GM18517 (cell line): ENCODE results near the gene FETUB.

Source experiments
- ATAC-seq: cut with Tn5 transposase; IDR thresholded peaks from one replicate; pipeline ENCODE4 v1.9.1; 2021; ENCODE audit warnings: mild to moderate bottlenecking, moderate library complexity; ENCODE audit not compliant: unreplicated experiment

Gene FETUB, protein sequence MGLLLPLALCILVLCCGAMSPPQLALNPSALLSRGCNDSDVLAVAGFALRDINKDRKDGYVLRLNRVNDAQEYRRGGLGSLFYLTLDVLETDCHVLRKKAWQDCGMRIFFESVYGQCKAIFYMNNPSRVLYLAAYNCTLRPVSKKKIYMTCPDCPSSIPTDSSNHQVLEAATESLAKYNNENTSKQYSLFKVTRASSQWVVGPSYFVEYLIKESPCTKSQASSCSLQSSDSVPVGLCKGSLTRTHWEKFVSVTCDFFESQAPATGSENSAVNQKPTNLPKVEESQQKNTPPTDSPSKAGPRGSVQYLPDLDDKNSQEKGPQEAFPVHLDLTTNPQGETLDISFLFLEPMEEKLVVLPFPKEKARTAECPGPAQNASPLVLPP

DNA sequence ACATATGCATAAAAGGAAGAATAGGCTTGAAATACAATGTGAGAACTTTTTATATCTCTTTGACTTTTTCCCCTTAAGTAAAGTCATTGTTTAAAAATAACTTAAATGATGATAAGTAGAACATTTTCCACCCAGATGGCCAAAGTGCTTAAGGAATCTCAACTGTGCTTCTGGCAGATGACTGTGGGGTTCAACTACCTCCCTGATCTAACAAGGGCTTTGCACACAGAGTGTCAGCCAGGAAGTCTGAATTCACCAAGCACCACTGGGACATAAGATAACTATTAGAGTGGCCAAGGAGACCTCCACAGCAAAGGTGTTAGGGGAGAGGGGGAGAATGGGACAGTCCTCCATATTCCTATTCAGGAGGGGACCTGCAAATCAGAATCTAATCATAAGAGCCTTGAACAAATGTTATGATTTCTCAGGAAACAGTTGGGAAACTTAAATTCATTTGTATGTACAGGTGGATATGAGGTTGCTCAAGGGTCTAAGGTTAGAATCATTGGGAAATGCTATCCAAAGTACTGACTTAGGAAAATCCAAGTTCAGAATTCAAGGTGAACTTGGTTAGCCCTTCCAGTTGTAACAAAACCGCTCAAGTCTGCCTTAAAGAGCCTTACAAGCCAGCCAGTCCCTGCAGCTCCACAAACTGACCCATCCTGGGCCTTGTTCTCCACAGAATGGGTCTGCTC lies at the start of gene FETUB:
Gene FETUB (plus strand): TSS at position 622 of the 695 bp plus-strand sequence. CDS start 62 bp downstream, at position 684.
- ATAC-seq = no peak

DNA sequence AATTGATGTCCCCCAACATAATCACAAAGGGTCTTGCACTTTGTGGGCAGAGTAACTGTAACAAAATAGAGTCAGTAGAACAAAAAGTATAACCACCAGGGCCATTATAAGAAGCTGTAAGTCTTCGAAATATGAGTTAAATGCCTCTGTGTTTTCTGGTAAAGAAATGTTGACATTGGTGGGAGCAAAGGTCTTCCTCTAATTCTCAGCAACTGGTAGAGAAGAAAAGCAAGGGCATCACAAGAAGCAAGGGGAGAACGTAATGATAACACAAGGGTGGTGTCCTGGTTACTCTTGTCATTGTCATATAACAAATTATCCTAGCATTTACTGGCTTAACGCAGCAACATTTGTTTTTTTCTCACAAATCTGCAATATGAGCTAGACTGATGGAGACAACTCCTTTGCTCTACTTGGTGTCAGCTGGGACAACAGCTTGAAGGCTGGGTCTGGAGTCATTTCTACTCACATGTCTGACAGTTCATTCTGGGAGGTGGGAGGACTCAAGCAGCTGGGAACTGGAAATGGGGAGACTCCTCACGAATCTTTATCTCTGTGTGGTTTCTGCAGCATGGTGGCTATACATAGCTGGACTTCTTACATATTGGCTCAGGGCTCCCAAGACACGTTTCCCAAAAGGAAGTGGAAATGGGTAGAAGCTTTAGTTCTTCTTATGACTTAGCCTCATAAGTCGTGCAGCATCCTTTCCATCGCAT lies 49.5 kb upstream of the FETUB start:
- no peak for ATAC-seq

- no peak for ATAC-seq
Observed at GRCh38 chr3:186592682-186593081, 47.5 kb upstream of the FETUB start.

- ATAC-seq = no peak
Observed at GRCh38 chr3:186593862-186594261, 46.3 kb upstream of the FETUB start.

DNA sequence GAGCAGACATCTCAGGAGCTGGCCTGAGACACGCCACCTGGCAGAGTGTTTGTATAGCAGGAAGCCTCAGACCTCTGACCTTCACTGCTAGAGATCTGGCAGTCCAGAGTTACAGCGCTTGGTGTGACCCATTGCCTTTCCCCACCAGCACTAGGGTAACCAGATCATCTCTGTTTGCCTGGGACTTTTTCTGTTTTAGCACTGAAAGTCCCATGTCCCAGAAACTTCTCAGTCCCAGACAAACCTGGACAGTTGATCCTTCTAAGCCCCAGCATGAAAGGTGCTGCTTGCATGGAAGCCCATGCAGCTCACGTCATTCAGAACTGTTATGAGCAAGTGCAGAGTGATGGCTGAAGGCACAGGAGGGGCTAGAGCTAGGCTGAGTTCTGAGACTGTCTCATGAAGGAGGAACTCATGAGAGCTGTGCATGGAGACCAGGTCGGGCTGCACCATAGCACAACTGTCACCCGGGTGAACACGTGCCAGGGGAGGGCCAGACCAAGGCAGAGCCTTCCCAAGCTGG lies 45.5 kb upstream of the FETUB start:
- no peak for ATAC-seq

GRCh38 chr3:186596568-186597287 lies 43.5 kb upstream of the FETUB start:
- no peak for ATAC-seq

DNA sequence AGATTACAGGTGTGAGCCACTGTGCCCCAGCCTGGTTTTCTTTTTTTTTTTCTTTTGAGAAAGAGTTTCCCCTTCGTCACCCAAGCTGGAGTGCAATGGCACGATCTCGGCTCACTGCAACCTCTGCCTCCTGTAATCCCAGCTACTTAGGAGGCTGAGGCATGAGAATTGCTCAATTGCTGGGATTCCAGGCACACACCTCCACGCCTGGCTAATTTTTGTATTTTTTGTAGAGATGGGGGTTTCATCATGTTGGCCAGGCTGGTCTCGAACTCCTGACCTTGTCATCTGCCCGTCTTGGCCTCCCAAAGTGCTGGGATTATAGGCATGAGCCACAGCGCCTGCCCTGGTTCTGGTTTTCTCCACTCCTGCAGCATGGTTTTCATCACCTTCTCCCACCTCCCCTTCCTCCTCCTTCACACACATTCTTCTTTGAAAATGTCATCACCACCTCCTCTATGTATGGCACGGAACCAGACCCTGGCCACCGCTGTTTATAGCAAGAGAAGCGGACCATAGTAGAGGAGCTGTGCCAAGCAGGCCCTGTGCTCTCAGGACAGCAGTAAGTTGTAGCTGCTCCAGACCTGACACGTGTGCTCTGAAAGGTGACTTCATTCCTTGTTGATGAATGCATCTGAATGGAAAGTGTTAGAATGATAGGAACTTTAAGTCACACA lies 42.0 kb upstream of the FETUB start:
- no peak for ATAC-seq

GRCh38 chr3:186598794-186599141 lies 41.4 kb upstream of the FETUB start:
- ATAC-seq = no peak

GRCh38 chr3:186599142-186599784 lies 40.9 kb upstream of the FETUB start:
- no peak for ATAC-seq

GRCh38 chr3:186599785-186600166 lies 40.4 kb upstream of the FETUB start:
- ATAC-seq = no peak

DNA sequence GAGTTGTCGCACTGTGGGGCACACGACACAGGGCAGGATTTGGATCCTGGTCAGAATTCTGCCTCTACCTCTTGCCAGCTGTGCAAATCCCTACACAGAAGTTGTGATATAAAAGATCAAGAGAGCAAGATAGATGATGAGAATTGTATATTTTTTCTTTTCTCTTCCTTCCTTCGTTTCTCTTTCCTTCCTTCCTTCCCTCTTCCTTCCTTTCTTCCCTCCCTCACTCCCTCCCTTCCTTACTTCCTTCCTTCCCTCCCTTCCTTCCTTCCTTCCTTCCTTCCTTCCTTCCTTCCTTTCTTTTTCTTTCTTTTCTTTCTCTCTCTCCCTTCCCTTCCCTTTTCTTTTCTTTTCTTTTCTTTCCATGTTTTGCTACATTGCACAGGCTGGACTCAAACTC lies 39.3 kb upstream of the FETUB start:
- no peak for ATAC-seq

- no peak for ATAC-seq
Observed at GRCh38 chr3:186603159-186603558, 37.0 kb upstream of the FETUB start.

DNA sequence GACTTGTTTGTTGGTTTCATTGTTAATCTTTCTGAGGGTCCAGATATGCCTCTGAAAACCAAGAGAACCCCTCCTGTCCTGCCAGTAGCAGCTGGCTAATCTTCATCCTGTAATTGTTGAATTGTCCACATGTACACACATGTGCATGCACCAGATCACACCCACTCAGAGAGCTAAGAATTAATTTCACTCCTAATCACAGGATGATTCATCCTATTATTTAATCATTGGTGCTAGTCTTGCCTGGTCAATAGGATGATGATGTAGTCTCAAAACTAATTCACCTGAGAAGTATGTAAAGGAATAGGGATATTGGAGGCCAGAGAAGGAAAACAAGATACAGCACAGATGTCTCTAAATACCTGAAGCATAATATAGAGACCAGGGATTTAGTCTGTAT lies 35.1 kb upstream of the FETUB start:
- no peak for ATAC-seq

- ATAC-seq = no peak
Observed at GRCh38 chr3:186605561-186606545, 34.3 kb upstream of the FETUB start.

- ATAC-seq = no peak
Observed at GRCh38 chr3:186608624-186609215, 31.5 kb upstream of the FETUB start.

- ATAC-seq = no peak
Observed at GRCh38 chr3:186609247-186609868, 30.8 kb upstream of the FETUB start.

GRCh38 chr3:186612065-186612464 lies 28.1 kb upstream of the FETUB start:
- ATAC-seq = no peak
